DOHH2 (cell line): Measurements from ENCODE around the gene ATP2B3.

Source experiments
- H3F3A ChIP-seq: fragments of 200-600 bp; sonication (generic), shearing (Covaris generic); 2 replicates; pipeline ENCODE4 v1.6.0; 2016; ENCODE audit warnings: antibody characterized with exemption, mild to moderate bottlenecking; ENCODE audit not compliant: control insufficient read depth, insufficient read depth
- H3K27ac ChIP-seq: fragments of 200-600 bp; sonication (generic); 2 replicates; pipeline ENCODE4 v1.5.1; 2014; ENCODE audit warnings: low read depth, mild to moderate bottlenecking, low read length, moderate library complexity
- H3K27me3 ChIP-seq: fragments of 200-600 bp; sonication (generic); 2 replicates; pipeline ENCODE4 v1.6.1; 2014; ENCODE audit warnings: mild to moderate bottlenecking, low read length, mixed read lengths; ENCODE audit not compliant: control insufficient read depth
- H3K36me3 ChIP-seq: fragments of 200-600 bp; sonication (generic); 2 replicates; pipeline ENCODE4 v1.6.1; 2014; ENCODE audit warnings: mild to moderate bottlenecking, low read length, moderate library complexity, mixed read lengths; ENCODE audit not compliant: control insufficient read depth
- H3K4me1 ChIP-seq: fragments of 200-600 bp; sonication (generic); 2 replicates; pipeline ENCODE4 v1.6.1; 2014; ENCODE audit warnings: mild to moderate bottlenecking, low read length, mixed read lengths; ENCODE audit not compliant: control insufficient read depth
- H3K4me2 ChIP-seq: fragments of 200-600 bp; sonication (generic); 2 replicates; pipeline ENCODE4 v1.6.0; 2014; ENCODE audit warnings: mild to moderate bottlenecking, low read length, moderate library complexity
- H3K4me3 ChIP-seq: fragments of 200-600 bp; sonication (generic); 2 replicates; pipeline ENCODE4 v1.5.1; 2014; ENCODE audit warnings: mild to moderate bottlenecking, low read length, mixed read lengths
- H3K79me2 ChIP-seq: fragments of 200-600 bp; sonication (generic); 2 replicates; pipeline ENCODE4 v1.6.1; 2014; ENCODE audit warnings: mild to moderate bottlenecking, low read length, mixed read lengths; ENCODE audit not compliant: control insufficient read depth
- H3K9me2 ChIP-seq: fragments of 200-600 bp; sonication (generic); replicated peaks from 2 replicates; pipeline ENCODE4 v1.6.1; 2014; ENCODE audit warnings: mild to moderate bottlenecking, low read length, mixed read lengths; ENCODE audit not compliant: control insufficient read depth
- H3K9me3 ChIP-seq: fragments of 200-600 bp; sonication (generic); 2 replicates; pipeline ENCODE4 v1.6.1; 2014; ENCODE audit warnings: antibody characterized with exemption, low read length, mixed read lengths; ENCODE audit not compliant: control insufficient read depth, insufficient read depth
- H4K20me1 ChIP-seq: fragments of 200-600 bp; sonication (generic); 2 replicates; pipeline ENCODE4 v1.6.0; 2014; ENCODE audit warnings: low read depth, mild to moderate bottlenecking, antibody characterized with exemption, low read length, moderate library complexity; ENCODE audit not compliant: control insufficient read depth, insufficient read depth
- EZH2phosphoT487 ChIP-seq: fragments of 200-600 bp; sonication (generic); IDR thresholded peaks from 2 replicates; pipeline ENCODE4 v1.6.1; 2017; ENCODE audit warnings: borderline replicate concordance, mild to moderate bottlenecking, antibody characterized with exemption, low read length, moderate library complexity, mixed read lengths
- TF ChIP-seq, protein P1 (sequence below): fragments of 200-600 bp; sonication (generic); IDR thresholded peaks from one replicate; pipeline ENCODE4 v1.5.1; 2014; ENCODE audit warnings: antibody characterized with exemption, mild to moderate bottlenecking, low read depth, low read length; ENCODE audit not compliant: poor library complexity, severe bottlenecking

The ATP2B3 gene

DNA sequence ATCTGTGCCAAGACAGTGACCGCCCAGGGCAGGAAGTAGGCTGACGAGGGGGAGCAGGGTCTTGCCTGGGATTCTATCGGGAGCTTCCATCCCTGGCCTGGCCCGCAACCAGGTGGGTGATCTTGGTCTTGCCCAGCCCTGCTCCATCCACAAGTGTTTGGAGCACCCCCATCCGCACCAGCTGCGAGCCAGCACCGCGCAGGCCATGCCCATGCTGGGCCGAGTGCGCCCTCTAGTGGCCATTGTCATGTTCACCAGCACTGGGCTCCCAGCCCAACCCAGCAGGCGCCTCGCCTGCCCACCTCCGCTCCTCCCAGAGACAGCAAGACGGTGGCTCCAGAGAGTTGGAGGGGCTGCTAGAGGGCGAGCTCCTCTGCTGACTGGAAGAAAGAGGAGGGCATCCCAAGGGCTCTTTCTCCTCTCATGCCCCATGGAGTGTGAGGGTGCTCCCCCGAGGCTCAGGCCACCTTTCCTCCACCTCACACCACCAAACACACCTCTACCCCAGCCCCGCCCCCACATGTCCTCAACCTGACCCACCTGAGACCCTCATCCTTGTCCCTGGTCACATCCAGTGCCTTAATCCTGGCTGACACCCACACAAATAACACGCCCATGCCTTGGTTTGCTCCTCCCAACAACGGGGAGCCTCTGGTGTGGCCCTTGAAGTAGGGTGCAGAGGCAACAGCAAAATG lies 9.8 kb upstream of the ATP2B3 start:
- TF ChIP-seq, protein P1, sequence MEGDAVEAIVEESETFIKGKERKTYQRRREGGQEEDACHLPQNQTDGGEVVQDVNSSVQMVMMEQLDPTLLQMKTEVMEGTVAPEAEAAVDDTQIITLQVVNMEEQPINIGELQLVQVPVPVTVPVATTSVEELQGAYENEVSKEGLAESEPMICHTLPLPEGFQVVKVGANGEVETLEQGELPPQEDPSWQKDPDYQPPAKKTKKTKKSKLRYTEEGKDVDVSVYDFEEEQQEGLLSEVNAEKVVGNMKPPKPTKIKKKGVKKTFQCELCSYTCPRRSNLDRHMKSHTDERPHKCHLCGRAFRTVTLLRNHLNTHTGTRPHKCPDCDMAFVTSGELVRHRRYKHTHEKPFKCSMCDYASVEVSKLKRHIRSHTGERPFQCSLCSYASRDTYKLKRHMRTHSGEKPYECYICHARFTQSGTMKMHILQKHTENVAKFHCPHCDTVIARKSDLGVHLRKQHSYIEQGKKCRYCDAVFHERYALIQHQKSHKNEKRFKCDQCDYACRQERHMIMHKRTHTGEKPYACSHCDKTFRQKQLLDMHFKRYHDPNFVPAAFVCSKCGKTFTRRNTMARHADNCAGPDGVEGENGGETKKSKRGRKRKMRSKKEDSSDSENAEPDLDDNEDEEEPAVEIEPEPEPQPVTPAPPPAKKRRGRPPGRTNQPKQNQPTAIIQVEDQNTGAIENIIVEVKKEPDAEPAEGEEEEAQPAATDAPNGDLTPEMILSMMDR: peak; percentile 62
- no peak for TF ChIP-seq EZH2phosphoT487
- Histone ChIP-seq H3F3A (no peaks in the 10 kb centered on the region), H3K4me3 (no peak overlapping the region), H3K27ac (no peak overlapping the region), H4K20me1 (no peaks in the 10 kb centered on the region), H3K27me3 (no peaks in the 10 kb centered on the region), H3K79me2 (no peaks in the 10 kb centered on the region), H3K36me3 (no peaks in the 10 kb centered on the region), H3K4me1 (no peaks in the 10 kb centered on the region), H3K4me2 (no peak overlapping the region), H3K9me3 (no peaks in the 10 kb centered on the region), H3K9me2 (no peaks in the 10 kb centered on the region)

DNA sequence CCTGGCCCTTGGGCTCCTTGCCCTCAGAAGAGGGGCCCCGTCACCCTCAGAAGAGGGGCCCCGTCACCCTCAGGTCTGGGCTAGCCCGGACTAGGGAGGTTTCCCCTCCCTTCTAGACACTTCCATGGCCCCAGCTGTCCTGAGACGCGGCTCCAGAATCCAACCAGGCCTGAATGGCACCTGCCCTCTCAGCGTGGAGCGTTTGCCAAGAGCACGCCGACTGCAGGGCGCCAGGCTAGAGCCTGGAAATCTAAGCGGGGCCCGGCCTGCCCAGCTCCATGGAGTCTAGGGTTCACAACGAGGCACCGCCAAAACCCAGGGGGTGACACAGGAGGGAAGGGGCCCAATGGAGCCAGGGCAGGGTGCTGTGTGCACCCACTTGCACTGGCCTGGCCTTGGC lies 7.8 kb upstream of the ATP2B3 start:
- Histone ChIP-seq H3F3A (no peaks in the 10 kb centered on the region), H3K27me3 (no peaks in the 10 kb centered on the region), H3K4me3 (no peak overlapping the region), H3K9me2 (no peaks in the 10 kb centered on the region), H3K9me3 (no peaks in the 10 kb centered on the region), H3K27ac (no peak overlapping the region), H3K4me2 (no peak overlapping the region), H3K4me1 (no peaks in the 10 kb centered on the region), H3K36me3 (no peaks in the 10 kb centered on the region), H3K79me2 (no peaks in the 10 kb centered on the region), H4K20me1 (no peaks in the 10 kb centered on the region)
- TF ChIP-seq, protein P1: no peak
- no peak for TF ChIP-seq EZH2phosphoT487

- Histone ChIP-seq H3K4me1 (no peaks in the 10 kb centered on the region), H3K4me3 (no peak overlapping the region), H3K9me3 (no peaks in the 10 kb centered on the region), H3K4me2 (no peak overlapping the region), H3K79me2 (no peaks in the 10 kb centered on the region), H3K9me2 (no peaks in the 10 kb centered on the region), H4K20me1 (no peaks in the 10 kb centered on the region), H3K27me3 (no peaks in the 10 kb centered on the region), H3F3A (no peaks in the 10 kb centered on the region), H3K36me3 (no peaks in the 10 kb centered on the region), H3K27ac (no peak overlapping the region)
- no peak for TF ChIP-seq EZH2phosphoT487
- TF ChIP-seq, protein P1: no peak
Observed at GRCh38 chrX:153510383-153510782, 7.1 kb upstream of the ATP2B3 start.
